H1 (cell line): ENCODE results near the gene GRIA3. TPM values are rescaled to one million over a fixed set of nuclear protein-coding genes. Genes with fewer than 3 reads are reported as not detected.

ENCODE experiments used
- CTCF ChIA-PET: fragments of 300-600 bp; sonication (Branson Sonifier 250); formaldehyde crosslinking; loops from one replicate; lab custom pipeline; 2021; ENCODE audit not compliant: partially characterized antibody; lab: Charles Lee
- POLR2A ChIA-PET: fragments of 300-600 bp; sonication (Branson Sonifier 250); formaldehyde crosslinking; loops from one replicate; lab custom pipeline; 2021; ENCODE audit warnings: inconsistent platforms; ENCODE audit not compliant: partially characterized antibody; lab: Charles Lee
- DNase-seq, 2 experiments: peaks; one replicate each; pipeline versions ENCODE4 v3.0.0 to v3.0.0-alpha.2; 2010 to 2022; ENCODE audit warnings: low spot score in 2 of 2, low read depth in 1 of 2, mixed read lengths in 1 of 2
- FAIRE-seq: peaks from 2 replicates; lab custom pipeline; 2011; peaks lifted over from hg19 to GRCh38; lab: Jason Lieb, UNC
- H2AFZ ChIP-seq: 2 replicates; pipeline ENCODE4 v1.8.1; 2012; ENCODE audit warnings: low read length, inconsistent platforms
- H2AK5ac ChIP-seq: 2 replicates; pipeline ENCODE4 v1.6.1; 2013; ENCODE audit warnings: low read depth, low read length
- H2BK120ac ChIP-seq: replicated peaks from 2 replicates; pipeline ENCODE3; 2013; ENCODE audit warnings: low read depth, low read length, inconsistent platforms
- H2BK12ac ChIP-seq: 2 replicates; pipeline ENCODE4 v1.6.1; 2013; ENCODE audit warnings: low read depth, low read length
- H2BK15ac ChIP-seq: 2 replicates; pipeline ENCODE4 v1.6.1; 2013; ENCODE audit warnings: low read length
- H2BK20ac ChIP-seq: 2 replicates; pipeline ENCODE4 v1.6.1; 2013; ENCODE audit warnings: low read length
- H2BK5ac ChIP-seq: 2 replicates; pipeline ENCODE4 v1.6.1; 2013; ENCODE audit warnings: low read depth, low read length
- H3K14ac ChIP-seq: 2 replicates; pipeline ENCODE4 v1.6.1; 2013; ENCODE audit warnings: inconsistent platforms; ENCODE audit not compliant: insufficient read length
- H3K18ac ChIP-seq: 2 replicates; pipeline ENCODE4 v1.6.1; 2013; ENCODE audit warnings: low read length; ENCODE audit errors: extremely low read depth
- H3K23ac ChIP-seq: 2 replicates; pipeline ENCODE4 v1.6.1; 2013; ENCODE audit warnings: inconsistent platforms; ENCODE audit not compliant: insufficient read length
- H3K23me2 ChIP-seq: 2 replicates; pipeline ENCODE4 v1.6.1; 2013; ENCODE audit warnings: low read depth, low read length
- H3K27ac ChIP-seq: 2 replicates; pipeline ENCODE4 v1.6.1; 2011; ENCODE audit warnings: low read depth, low read length, inconsistent platforms
- H3K27me3 ChIP-seq, 4 experiments: replicated peaks in 1 of 4; 1 replicate in 1 of 4; 2 replicates in 3 of 4; pipeline versions ENCODE4 v1.6.1 to v1.8.1; 2011 to 2013; ENCODE audit warnings: low read length in 3 of 4, mild to moderate bottlenecking in 3 of 4, inconsistent platforms in 2 of 4, mixed read lengths in 2 of 4, moderate library complexity in 1 of 4; ENCODE audit not compliant: control insufficient read depth in 3 of 4, insufficient read depth in 3 of 4; ENCODE audit errors: extremely low read depth in 1 of 4
- H3K36me3 ChIP-seq, 4 experiments: 2 replicates each; pipeline versions ENCODE4 v1.6.1 to v1.8.1; 2011 to 2013; ENCODE audit warnings: mild to moderate bottlenecking in 4 of 4, low read length in 3 of 4, moderate library complexity in 2 of 4, control low read depth in 1 of 4, inconsistent platforms in 1 of 4; ENCODE audit not compliant: insufficient read depth in 4 of 4, control insufficient read depth in 2 of 4
- H3K4ac ChIP-seq: replicated peaks from 2 replicates; pipeline ENCODE3; 2013; ENCODE audit warnings: low read length, low read depth, mixed read lengths, inconsistent platforms; ENCODE audit not compliant: insufficient read length
- H3K4me1 ChIP-seq, 4 experiments: replicated peaks in 1 of 4; 1 replicate in 1 of 4; 2 replicates in 3 of 4; pipeline versions ENCODE4 v1.6.1 to v1.8.1; 2011 to 2013; ENCODE audit warnings: low read length in 3 of 4, inconsistent platforms in 2 of 4, mixed read lengths in 1 of 4; ENCODE audit not compliant: insufficient read depth in 4 of 4, control insufficient read depth in 3 of 4
- H3K4me2 ChIP-seq, 2 experiments: 2 replicates each; pipeline versions ENCODE4 v1.6.1 to v1.8.1; 2011 to 2013; ENCODE audit warnings: low read depth in 2 of 2, low read length in 2 of 2, control low read depth in 1 of 2, inconsistent platforms in 1 of 2, mild to moderate bottlenecking in 1 of 2; ENCODE audit not compliant: insufficient read depth in 1 of 2
- H3K4me3 ChIP-seq, 4 experiments: fragments of 200-600, 300-600 bp in 1 of 4; sonication (generic), shearing (Covaris generic), sonication (Bioruptor Twin) in 1 of 4; 2 replicates each; pipeline versions ENCODE4 v1.5.1 to v1.8.1; 2011 to 2016; ENCODE audit warnings: low read length in 4 of 4, low read depth in 3 of 4, control low read depth in 2 of 4, inconsistent platforms in 2 of 4, mild to moderate bottlenecking in 2 of 4, mixed read lengths in 1 of 4, moderate library complexity in 1 of 4; ENCODE audit not compliant: insufficient read depth in 2 of 4; ENCODE audit errors: extremely low read depth in 1 of 4
- H3K56ac ChIP-seq: replicated peaks from 2 replicates; pipeline ENCODE3; 2013; ENCODE audit warnings: low read depth, mild to moderate bottlenecking, mixed read lengths, low read length, inconsistent platforms; ENCODE audit not compliant: insufficient read length
- H3K79me1 ChIP-seq: 2 replicates; pipeline ENCODE4 v1.6.1; 2013; ENCODE audit warnings: low read depth, low read length, control low read depth
- H3K79me2 ChIP-seq, 2 experiments: 2 replicates each; pipeline versions ENCODE4 v1.6.1 to v1.8.1; 2012 to 2013; ENCODE audit warnings: low read length in 2 of 2, mild to moderate bottlenecking in 2 of 2, inconsistent platforms in 1 of 2; ENCODE audit not compliant: insufficient read depth in 2 of 2, control insufficient read depth in 1 of 2
- H3K9ac ChIP-seq, 4 experiments: replicated peaks in 1 of 4; 1 replicate in 1 of 4; 2 replicates in 3 of 4; pipeline versions ENCODE4 v1.6.1 to v1.8.1; 2011 to 2013; ENCODE audit warnings: low read depth in 3 of 4, low read length in 3 of 4, control low read depth in 2 of 4, mild to moderate bottlenecking in 2 of 4, moderate library complexity in 2 of 4, inconsistent platforms in 1 of 4; ENCODE audit errors: extremely low read depth in 1 of 4
- H3K9me3 ChIP-seq, 2 experiments: 2 replicates each; pipeline versions ENCODE4 v1.6.1 to v1.8.1; 2012 to 2013; ENCODE audit warnings: mild to moderate bottlenecking in 2 of 2, moderate library complexity in 2 of 2, control low read depth in 1 of 2, inconsistent platforms in 1 of 2, low read depth in 1 of 2, low read length in 1 of 2, mixed read lengths in 1 of 2; ENCODE audit not compliant: insufficient read depth in 2 of 2
- H4K20me1 ChIP-seq, 2 experiments: replicated peaks in 1 of 2; 2 replicates each; pipeline versions ENCODE3 to v1.8.1; 2011 to 2013; ENCODE audit warnings: inconsistent platforms in 2 of 2, low read length in 2 of 2, mild to moderate bottlenecking in 1 of 2; ENCODE audit not compliant: insufficient read depth in 2 of 2, control insufficient read depth in 1 of 2
- H4K5ac ChIP-seq: 2 replicates; pipeline ENCODE4 v1.6.1; 2013; ENCODE audit warnings: low read length, low read depth, mixed read lengths, inconsistent platforms; ENCODE audit not compliant: insufficient read length
- H4K8ac ChIP-seq: 2 replicates; pipeline ENCODE4 v1.8.0; 2013; ENCODE audit warnings: mild to moderate bottlenecking, moderate library complexity, low read length, inconsistent platforms; ENCODE audit not compliant: insufficient read depth; ENCODE audit errors: extremely low read depth
- H4K91ac ChIP-seq: replicated peaks from 2 replicates; pipeline ENCODE3; 2013; ENCODE audit warnings: low read length, mixed read lengths, inconsistent platforms; ENCODE audit not compliant: insufficient read length
- CBX8 ChIP-seq: fragments of 300-800, 300-1000 bp; sonication (generic); IDR thresholded peaks from 2 replicates; pipeline ENCODE4 v1.7.1; 2016; ENCODE audit warnings: low read depth, low read length, borderline replicate concordance
- EGR1 ChIP-seq: IDR thresholded peaks from 2 replicates; pipeline ENCODE4 v1.6.1; 2011; ENCODE audit warnings: low read depth, low read length, borderline replicate concordance
- EZH2 ChIP-seq: fragments of 200-600 bp; sonication (generic); IDR thresholded peaks from 2 replicates; pipeline ENCODE4 v1.7.1; 2012; ENCODE audit warnings: low read depth, mild to moderate bottlenecking, moderate library complexity, low read length, inconsistent platforms; ENCODE audit not compliant: severe bottlenecking
- FOSL1 ChIP-seq: IDR thresholded peaks from 2 replicates; pipeline ENCODE4 v1.6.1; 2011; ENCODE audit warnings: mild to moderate bottlenecking, low read depth, low read length, moderate library complexity; ENCODE audit not compliant: insufficient read depth
- GABPA ChIP-seq: IDR thresholded peaks from 2 replicates; pipeline ENCODE4 v1.6.1; 2011; ENCODE audit warnings: mild to moderate bottlenecking, low read length, moderate library complexity, borderline replicate concordance; ENCODE audit not compliant: insufficient read depth
- HDAC2 ChIP-seq, 2 experiments: fragments of 300-600 bp in 1 of 2; sonication (generic) in 1 of 2; IDR thresholded peaks; 2 replicates each; pipeline ENCODE4 v1.6.1; 2011 to 2012; ENCODE audit warnings: low read depth in 2 of 2, low read length in 2 of 2, mild to moderate bottlenecking in 2 of 2, moderate library complexity in 2 of 2, borderline replicate concordance in 1 of 2, inconsistent platforms in 1 of 2
- KDM4A ChIP-seq: IDR thresholded peaks from one replicate; pipeline ENCODE4 v1.7.1; 2012; ENCODE audit warnings: low read depth, mild to moderate bottlenecking, moderate library complexity, low read length, inconsistent platforms; ENCODE audit not compliant: severe bottlenecking
- POLR2AphosphoS5 ChIP-seq: IDR thresholded peaks from 2 replicates; pipeline ENCODE4 v1.6.1; 2011; ENCODE audit warnings: low read depth, low read length
- RFX5 ChIP-seq: IDR thresholded peaks from 2 replicates; pipeline ENCODE4 v1.6.1; 2011; ENCODE audit warnings: low read depth, low read length, improper control_type of control experiment, borderline replicate concordance
- SIRT6 ChIP-seq: IDR thresholded peaks from one replicate; pipeline ENCODE4 v1.7.1; 2012; ENCODE audit warnings: low read length, inconsistent platforms
- WGBS, 2 experiments: shearing (Covaris generic) in 1 of 2; methylation state at CpG; one replicate each; pipeline versions ENCODE4 v1.1.6 to v1.1.7; 2013 to 2015; ENCODE audit warnings: low lambda C conversion rate in 2 of 2, mixed read lengths in 2 of 2, inconsistent platforms in 1 of 2, low coverage in 1 of 2, missing lambda C conversion rate in 1 of 2; ENCODE audit not compliant: insufficient replicate concordance in 2 of 2, insufficient coverage in 1 of 2, insufficient read length in 1 of 2; ENCODE audit errors: extremely low coverage in 1 of 2, missing lambda C conversion rate in 1 of 2; 5-methylcytosine and 5-hydroxymethylcytosine counted together
- polyA plus RNA-seq, 7 experiments: library from polyadenylated mRNA; depleted of rRNA in 3 of 7; stranded (reverse) in 5 of 7; unstranded in 2 of 7; fragments of >200 nt in 5 of 7; fragments of 200-250 nt in 2 of 7; gene quantifications; 1 replicate in 5 of 7; 2 replicates in 1 of 7; 4 replicates in 1 of 7; pipeline versions ENCODE4 v1.2.1 to v1.2.3, GENCODE V29; 2011 to 2013; ENCODE audit warnings: missing spikeins in 2 of 7, mixed read lengths in 2 of 7
- total RNA-seq: library from RNA; stranded (reverse); fragmentation: NEBNext Ultra II Directional; extraction: Animal tissue kit (Norgen Biotek cat#: 25700); gene quantifications from 2 replicates; pipeline ENCODE4 v1.2.1, GENCODE V29; 2021

The GRIA3 gene
- total and polyA plus RNA-seq, 2 of the 8 experiments (the other 6 are each of a cell fraction or from before 2014, with no cell fraction given), result 2.6 to 3.0 TPM

GRCh38 chrX:123324625-123325024 is 140.5 kb downstream of the GRIA3 start:
- H3K23me2 ChIP-seq, result no peaks in the 10 kb centered on the region
- H4K8ac ChIP-seq, result no peak overlapping the region
- H3K14ac ChIP-seq, result no peak overlapping the region
- FAIRE-seq (peak; percentile 19), DNase-seq (no peak)
- H2AFZ ChIP-seq, result no peak overlapping the region
- no peak overlapping the region for H3K9ac ChIP-seq
- no peak overlapping the region for H3K4me2 ChIP-seq
- H3K79me1 ChIP-seq, result no peaks in the 10 kb centered on the region
- H3K4me3 ChIP-seq, result no peak overlapping the region
- no peaks in the 10 kb centered on the region for H3K36me3 ChIP-seq
- ChIA-PET CTCF (interaction anchor here (1.2 kb wide), 1 partner anchor 13 kb away, joined by 3 read pairs; no protein-coding TSS in a partner anchor), POLR2A (no interaction called here)
- no peak overlapping the region for H2BK15ac ChIP-seq
- 72% methylated on average over 5 of the region's 5 CpGs; no CpG with 5 or more reads in 1 of the 2 experiments for WGBS, 2 experiments
- H2AK5ac ChIP-seq, result no peak overlapping the region
- no peak overlapping the region for H4K5ac ChIP-seq
- no peaks in the 10 kb centered on the region for H3K9me3 ChIP-seq
- H3K79me2 ChIP-seq, result no peaks in the 10 kb centered on the region
- H3K4ac ChIP-seq, result no peak overlapping the region
- H3K56ac ChIP-seq, result no peak overlapping the region
- H2BK20ac ChIP-seq, result no peak overlapping the region
- H3K18ac ChIP-seq, result no peak overlapping the region
- no peak for TF ChIP-seq EGR1
- TF ChIP-seq POLR2AphosphoS5, result no peak
- no peak for TF ChIP-seq EZH2
- no peak for TF ChIP-seq CBX8
- TF ChIP-seq SIRT6, result no peak
- no peak for TF ChIP-seq GABPA
- no peak for TF ChIP-seq FOSL1
- TF ChIP-seq HDAC2 (IDR thresholded peaks at IDR 0.05; ENCODE audit: borderline replicate concordance in 1 of 2, low read depth in 2 of 2, low read length in 2 of 2), result no peak
- no peak for TF ChIP-seq RFX5
- TF ChIP-seq KDM4A, result no peak
- peaks cover 0 to 6% (median under 1%) of the 10 kb centered on the region in 4 experiments; a peak in 3 of 7 replicates for H3K4me1 ChIP-seq
- H3K27ac ChIP-seq, result no peak overlapping the region
- H3K27me3 ChIP-seq, result no peaks in the 10 kb centered on the region
- H3K23ac ChIP-seq, result no peak overlapping the region
- H4K91ac ChIP-seq, result no peak overlapping the region
- H2BK5ac ChIP-seq, result no peak overlapping the region
- H2BK12ac ChIP-seq, result no peak overlapping the region
- no peak overlapping the region for H2BK120ac ChIP-seq
- no peaks in the 10 kb centered on the region for H4K20me1 ChIP-seq
